Ammon's horn (tissue), 1 donor: ENCODE measurements around the gene OGFOD1.
"Not testable (repeated sequence)": the region's sequence is repeated elsewhere in the genome, so short reads cannot be mapped to it uniquely, and the experiment has no call there.

Experiments
- DNase-seq: peaks from one replicate; pipeline ENCODE4 v3.0.0-alpha.2; 2016; ENCODE audit warnings: low spot score

Gene OGFOD1

GRCh38 chr16:56480776-56481467 lies 29.6 kb downstream of the OGFOD1 start:
- DNase-seq = peak; percentile 59

DNA sequence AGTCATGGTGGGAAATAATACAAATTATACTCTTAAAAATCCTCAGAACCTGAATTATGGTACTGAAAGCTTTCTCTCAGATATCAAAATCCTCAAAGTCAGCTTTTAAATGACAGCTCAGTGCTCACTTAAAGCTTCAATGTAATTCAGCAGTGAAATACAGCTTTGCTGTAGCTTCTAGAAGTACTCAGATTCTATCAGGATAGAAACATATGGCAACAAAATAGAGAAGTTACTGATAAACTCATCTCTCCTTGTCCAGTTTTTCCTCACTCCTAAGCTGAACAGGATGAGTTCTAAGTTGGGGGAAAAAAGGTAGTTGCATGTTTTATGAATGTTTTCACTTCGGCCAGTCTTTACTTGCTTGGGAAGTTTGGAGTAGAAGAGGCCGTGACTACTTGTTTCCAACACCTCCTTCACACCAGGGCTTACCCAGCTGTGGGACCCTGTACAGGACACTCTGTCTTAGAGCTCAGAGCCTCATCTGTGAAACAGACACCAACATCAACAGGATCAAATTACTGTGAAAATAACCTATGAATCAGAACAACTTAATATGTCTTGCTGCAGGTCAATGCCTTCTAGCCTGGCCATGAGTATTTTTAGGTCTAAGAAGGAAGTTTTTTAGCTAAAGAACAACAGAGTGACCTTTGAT lies 30.2 kb downstream of the OGFOD1 start:
- DNase-seq = no peak

- DNase-seq = no peak
Measured at GRCh38 chr16:56482683-56483236, 31.4 kb downstream of the OGFOD1 start.

DNA sequence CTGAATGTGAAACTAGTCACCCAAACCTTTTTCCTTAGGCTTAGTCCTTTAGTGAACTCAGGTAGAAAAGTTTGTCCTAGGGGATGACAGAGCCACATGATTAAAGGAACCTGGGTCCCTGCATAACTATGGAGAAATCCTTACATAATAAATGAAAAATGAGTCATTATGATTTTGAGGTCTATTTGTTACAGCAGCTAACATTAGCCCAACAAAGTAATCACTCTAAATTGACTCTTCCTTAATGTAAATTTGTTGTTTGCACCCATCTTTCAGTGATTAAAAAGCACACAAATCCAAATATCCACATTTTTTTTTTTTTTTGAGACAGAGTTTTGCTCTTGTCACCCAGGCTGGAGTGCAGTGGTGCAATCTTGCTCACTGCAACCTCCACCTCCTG lies 32.0 kb downstream of the OGFOD1 start:
- no peak for DNase-seq

- DNase-seq = peak; percentile 83
Measured at GRCh38 chr16:56488035-56488434, 36.7 kb downstream of the OGFOD1 start.

DNA sequence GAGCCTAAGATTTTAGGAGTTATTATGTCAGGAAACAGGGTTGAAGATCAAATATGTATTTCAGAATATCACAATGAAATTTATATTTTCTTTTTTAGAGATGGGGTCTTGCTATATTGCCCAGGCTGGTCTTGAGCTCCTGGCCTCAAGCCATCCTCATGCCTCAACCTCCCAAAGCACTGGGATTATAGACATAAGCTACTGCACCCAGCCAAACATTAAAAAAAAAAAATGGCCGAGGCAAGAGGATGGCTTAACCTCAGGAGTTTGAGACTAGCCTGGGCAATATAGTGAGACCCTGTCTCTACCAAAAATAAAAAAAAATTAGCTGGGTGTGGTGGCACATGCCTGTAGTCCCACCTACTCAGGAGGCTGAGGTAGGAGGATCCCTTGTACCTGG lies 37.5 kb downstream of the OGFOD1 start:
- DNase-seq = not testable (repeated sequence)

DNA sequence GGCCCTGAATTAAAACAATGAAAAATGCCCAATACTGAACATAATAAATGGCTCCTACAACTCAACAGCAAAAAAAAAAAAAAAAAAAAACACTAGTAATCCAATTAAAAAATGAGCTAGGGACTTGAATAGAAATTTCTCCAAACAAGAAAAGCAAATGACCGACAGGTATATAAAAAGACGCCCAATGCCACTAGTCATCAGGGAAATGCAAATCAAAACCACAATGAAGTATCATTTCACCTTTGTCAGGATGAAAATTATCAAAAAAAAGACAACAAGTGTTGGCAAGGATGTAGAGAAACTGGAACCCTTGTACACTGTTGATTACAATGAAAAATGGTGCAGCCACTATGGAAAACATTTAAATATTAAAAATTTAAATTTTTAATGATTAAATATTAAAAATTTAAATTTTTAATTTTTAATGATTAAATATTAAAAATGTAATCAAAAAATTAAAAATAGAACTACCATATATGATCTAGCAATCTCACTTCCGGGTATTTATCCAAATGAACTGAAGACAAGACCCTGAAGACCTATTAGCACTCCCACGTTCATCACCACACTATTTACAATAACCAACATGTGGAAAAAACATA lies 40.4 kb downstream of the OGFOD1 start:
- no peak for DNase-seq

GRCh38 chr16:56493126-56493525 lies 41.8 kb downstream of the OGFOD1 start:
- DNase-seq = no peak

GRCh38 chr16:56493815-56494214 lies 42.5 kb downstream of the OGFOD1 start:
- no peak for DNase-seq

- peak; percentile 40 for DNase-seq
Measured at GRCh38 chr16:56505181-56505580, 53.8 kb downstream of the OGFOD1 start.

DNA sequence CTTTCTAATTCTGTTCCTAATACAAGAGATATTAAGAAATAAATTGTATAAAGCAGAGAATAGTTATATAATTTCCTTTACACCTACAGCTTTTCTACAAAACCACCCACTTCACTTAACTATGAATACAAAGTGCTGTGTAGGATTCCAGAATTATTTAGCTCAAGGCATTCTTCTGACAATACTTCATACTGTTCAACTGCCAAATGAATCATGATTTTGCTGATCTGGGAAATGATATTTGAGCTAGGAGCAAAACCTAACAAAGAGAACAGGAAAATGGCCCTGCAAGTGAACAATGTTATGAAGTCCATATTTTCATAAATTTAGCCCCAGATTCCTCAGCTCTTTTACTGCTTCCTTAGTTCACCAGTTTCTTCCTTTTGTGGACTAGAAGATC lies 55.6 kb downstream of the OGFOD1 start:
- peak; percentile 40 for DNase-seq

DNA sequence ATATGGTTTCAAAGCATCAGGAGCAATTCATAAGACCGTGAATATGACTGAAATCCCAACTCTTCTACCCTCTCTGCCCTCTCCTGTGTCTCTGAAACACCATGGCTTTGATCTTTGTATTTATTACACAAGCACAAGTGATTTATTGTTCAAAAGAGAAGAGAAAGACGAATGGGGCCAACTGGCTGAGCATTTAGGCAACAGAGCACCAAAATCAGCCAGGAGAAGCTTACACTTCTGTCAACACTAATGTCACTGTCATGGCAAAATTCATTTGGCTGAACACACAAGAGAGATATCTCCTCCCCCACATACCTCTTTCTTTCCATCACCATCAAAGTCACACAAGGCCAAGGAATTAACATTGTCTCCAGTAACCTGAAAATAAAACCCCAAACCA lies 59.2 kb downstream of the OGFOD1 start:
- DNase-seq = peak; percentile 55

- no peak for DNase-seq
Measured at GRCh38 chr16:56512025-56512424, 60.7 kb downstream of the OGFOD1 start.

DNA sequence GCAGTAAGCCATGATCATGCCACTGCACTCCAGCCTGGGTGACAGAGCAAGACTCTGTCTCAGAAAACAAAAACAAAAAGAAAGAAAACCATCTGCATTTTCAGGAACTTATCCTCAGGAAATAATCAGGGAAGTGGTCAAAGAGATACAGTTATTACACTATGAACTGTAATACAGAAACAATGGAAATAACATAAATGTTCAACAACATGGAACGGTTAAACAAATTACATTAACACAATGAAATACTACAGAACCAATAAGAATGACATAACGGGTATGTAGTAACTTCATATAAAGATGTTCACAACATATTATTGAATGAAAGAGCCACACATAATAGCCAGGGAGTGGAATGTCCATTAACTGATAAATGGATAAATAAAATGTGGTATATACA lies 61.7 kb downstream of the OGFOD1 start:
- no peak for DNase-seq

- peak; percentile 86 for DNase-seq
Measured at GRCh38 chr16:56513972-56514371, 62.6 kb downstream of the OGFOD1 start.

- no peak for DNase-seq
Measured at GRCh38 chr16:56514845-56515244, 63.5 kb downstream of the OGFOD1 start.

DNA sequence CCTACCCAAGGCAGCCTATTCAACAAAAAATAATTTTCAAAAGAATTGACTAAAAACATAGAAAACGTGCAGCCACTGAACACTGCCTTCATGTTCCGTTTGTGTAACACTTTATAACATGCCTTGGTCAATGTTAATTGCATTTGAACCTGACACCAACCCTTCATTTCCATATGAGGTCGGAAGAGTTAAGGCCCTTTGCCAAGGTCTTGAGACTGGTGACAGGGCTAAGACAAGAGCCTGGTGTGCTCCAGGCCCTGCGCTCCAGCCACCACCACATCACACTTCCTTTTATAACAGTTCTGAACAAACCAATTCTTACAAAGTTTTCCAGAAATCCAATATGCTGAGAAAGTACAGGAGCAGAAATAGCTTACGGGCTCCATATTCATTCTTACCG lies 64.3 kb downstream of the OGFOD1 start:
- DNase-seq = peak; percentile 54

GRCh38 chr16:56517206-56517605 lies 65.9 kb downstream of the OGFOD1 start:
- DNase-seq = peak; percentile 28

DNA sequence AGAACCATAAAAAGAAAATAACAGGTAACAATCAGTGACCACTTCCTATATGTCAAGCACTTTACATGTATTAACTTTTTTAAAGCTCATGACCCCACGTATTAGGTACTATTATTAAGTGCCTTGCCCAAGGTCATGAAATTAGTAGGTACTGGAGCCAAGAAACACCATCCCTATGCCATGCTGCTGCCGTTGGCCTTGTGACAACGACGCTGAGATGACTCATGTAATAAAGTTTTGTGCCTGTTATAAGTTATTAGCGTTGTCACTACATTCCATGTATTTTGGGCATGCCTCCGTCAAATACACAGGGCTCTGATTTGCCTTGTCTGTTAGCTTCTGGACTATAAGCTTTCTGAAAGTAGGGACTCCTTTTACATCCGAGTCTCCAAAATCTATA lies 67.1 kb downstream of the OGFOD1 start:
- no peak for DNase-seq

DNA sequence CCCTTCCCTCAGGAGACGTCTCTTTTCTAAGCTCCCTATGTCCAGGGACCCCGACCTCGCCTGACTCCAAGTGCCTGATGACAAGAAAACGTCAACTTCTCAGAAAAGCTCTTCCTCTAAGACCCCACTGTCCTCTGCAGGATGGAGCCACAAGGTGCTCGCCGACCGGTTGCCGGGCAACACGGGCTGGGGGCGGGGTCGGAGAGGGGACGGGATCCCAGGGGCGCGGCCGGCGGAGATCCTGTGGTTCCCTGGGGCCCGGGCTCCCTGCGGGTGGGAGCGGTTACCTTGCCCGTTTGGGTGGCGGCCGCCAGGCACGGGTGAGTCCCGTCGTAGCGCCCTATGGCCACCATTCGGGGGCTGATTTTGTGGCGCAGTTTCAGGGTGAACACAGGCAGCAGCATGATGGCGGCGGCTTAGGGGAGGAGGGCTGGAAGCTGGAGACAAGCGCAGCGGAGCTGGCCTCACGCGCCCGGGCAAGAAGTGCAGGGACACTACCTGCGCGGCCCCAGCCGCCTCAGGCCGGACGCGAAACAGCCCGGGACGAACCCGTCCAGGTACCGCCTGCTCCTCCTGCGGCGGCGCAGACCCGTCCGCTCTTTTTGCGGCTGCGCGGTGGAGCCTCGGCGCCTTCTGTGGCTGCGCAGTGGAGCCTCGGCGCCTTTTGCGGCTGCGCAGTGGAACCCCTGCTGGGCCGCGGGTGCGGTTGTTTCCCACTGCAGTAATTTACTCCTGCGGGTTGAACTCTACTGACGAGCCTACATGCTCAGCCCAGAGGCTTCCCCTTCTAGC lies 68.3 kb downstream of the OGFOD1 start, which contains the start of gene BBS2:
Gene BBS2 (minus strand): TSS at position 566 of the 792 bp plus-strand sequence. CDS start 162 bp downstream, at position 404.
- DNase-seq = peak; percentile 88

DNA sequence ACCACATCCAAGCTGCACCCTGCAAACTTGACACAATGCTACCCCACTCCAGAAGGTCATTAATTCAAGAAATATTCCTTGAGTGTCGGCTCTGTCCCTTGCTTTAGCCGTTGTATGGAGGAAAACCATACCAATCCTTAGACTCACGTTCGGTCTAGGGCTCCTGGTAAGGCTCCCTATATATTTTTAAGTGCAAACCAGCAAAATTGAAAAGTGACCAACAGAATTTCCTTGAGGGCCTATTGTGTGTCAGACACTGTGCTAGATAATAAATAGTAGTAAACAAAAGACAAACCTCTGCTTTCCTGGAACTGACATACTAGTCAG lies 68.9 kb downstream of the OGFOD1 start:
- no peak for DNase-seq

DNA sequence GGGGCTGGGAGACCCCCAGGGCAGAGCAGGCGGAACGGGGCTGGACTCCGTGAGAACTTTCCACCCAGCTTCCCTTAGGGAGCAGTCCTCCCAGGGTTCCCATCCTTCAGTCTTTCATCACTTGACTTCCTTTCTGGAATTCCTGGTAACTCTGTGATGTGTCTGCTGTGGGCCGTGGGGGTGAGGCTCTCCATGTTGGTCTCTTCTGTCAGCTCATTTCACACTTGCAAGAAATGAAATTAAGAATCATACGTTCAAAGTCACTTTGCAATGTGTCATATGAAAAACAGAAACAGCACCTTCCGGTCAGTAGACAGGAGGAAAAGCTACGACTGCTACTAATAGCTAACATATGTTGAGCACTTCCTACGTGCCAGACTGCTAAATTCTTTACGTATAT lies 73.9 kb downstream of the OGFOD1 start:
- no peak for DNase-seq
